Karpas-422 (cell line): ENCODE measurements around the gene CTU1. TPM values are rescaled to one million over a fixed set of nuclear protein-coding genes. Genes with fewer than 3 reads are reported as not detected.

ENCODE experiments used
- DNase-seq: peaks from one replicate; pipeline ENCODE4 v3.0.0-alpha.2; 2015
- H2AFZ ChIP-seq: fragments of 200-600 bp; sonication (generic); 2 replicates; pipeline ENCODE4 v1.6.1; 2014; ENCODE audit warnings: antibody characterized with exemption, low read length, mixed read lengths
- H3K27ac ChIP-seq: fragments of 200-600 bp; sonication (generic); 2 replicates; pipeline ENCODE4 v1.5.1; 2014; ENCODE audit warnings: mild to moderate bottlenecking, low read length, moderate library complexity
- H3K27me3 ChIP-seq: fragments of 200-600 bp; sonication (generic); 2 replicates; pipeline ENCODE4 v1.6.1; 2014; ENCODE audit warnings: low read length, mixed read lengths
- H3K36me3 ChIP-seq: fragments of 200-600 bp; sonication (generic); 2 replicates; pipeline ENCODE4 v1.6.1; 2014; ENCODE audit warnings: low read length, mixed read lengths; ENCODE audit not compliant: insufficient read depth
- H3K4me1 ChIP-seq: fragments of 200-600 bp; sonication (generic); 2 replicates; pipeline ENCODE4 v1.6.1; 2014; ENCODE audit warnings: mild to moderate bottlenecking, low read length, mixed read lengths
- H3K4me2 ChIP-seq: fragments of 200-600 bp; sonication (generic); 2 replicates; pipeline ENCODE4 v1.6.1; 2014; ENCODE audit warnings: low read length, low read depth, mild to moderate bottlenecking; ENCODE audit not compliant: poor library complexity, severe bottlenecking
- H3K4me3 ChIP-seq: fragments of 200-600 bp; sonication (generic); 2 replicates; pipeline ENCODE4 v1.5.1; 2014; ENCODE audit warnings: mild to moderate bottlenecking, antibody characterized with exemption, low read length, mixed read lengths
- H3K79me2 ChIP-seq: fragments of 200-600 bp; sonication (generic); 2 replicates; pipeline ENCODE4 v1.6.1; 2014; ENCODE audit warnings: mild to moderate bottlenecking, low read length, mixed read lengths
- H3K9ac ChIP-seq: fragments of 200-600 bp; sonication (generic); 2 replicates; pipeline ENCODE4 v1.6.0; 2014; ENCODE audit warnings: low read length
- H3K9me2 ChIP-seq: fragments of 200-600 bp; sonication (generic), shearing (Covaris generic); replicated peaks from 2 replicates; pipeline ENCODE4 v1.6.0; 2014; ENCODE audit warnings: mild to moderate bottlenecking, low read length, moderate library complexity; ENCODE audit not compliant: insufficient read depth
- H3K9me3 ChIP-seq: fragments of 300-700, 200-600 bp; sonication (generic); 2 replicates; pipeline ENCODE4 v1.6.1; 2014; ENCODE audit warnings: low read length, mixed read lengths
- H4K20me1 ChIP-seq: fragments of 200-600 bp; sonication (generic); 2 replicates; pipeline ENCODE4 v1.6.1; 2014; ENCODE audit warnings: mild to moderate bottlenecking, antibody characterized with exemption, low read length, low read depth; ENCODE audit not compliant: insufficient read depth
- total RNA-seq: library from RNA; depleted of rRNA; stranded (reverse); fragments of >200 nt; shearing (Covaris generic); gene quantifications from 2 replicates; pipeline ENCODE4 v1.2.3, GENCODE V29; 2014; ENCODE audit warnings: low replicate concordance

Gene CTU1
- total RNA-seq, 1 experiment from 2014 or later: 3.2 TPM

GRCh38 chr19:51121257-51121656 lies 13.0 kb upstream of the CTU1 start:
- H3K27ac ChIP-seq: no peak overlapping the region
- peaks cover 11% of the 10 kb centered on the region for H3K4me1 ChIP-seq
- no peaks in the 10 kb centered on the region for H3K27me3 ChIP-seq
- H3K9me3 ChIP-seq: no peaks in the 10 kb centered on the region
- H4K20me1 ChIP-seq: no peaks in the 10 kb centered on the region; the same call in 1 of the 2 replicates
- H3K36me3 ChIP-seq: no peaks in the 10 kb centered on the region
- no peak overlapping the region for H3K9ac ChIP-seq
- H3K9me2 ChIP-seq: no peaks in the 10 kb centered on the region
- H3K79me2 ChIP-seq: no peaks in the 10 kb centered on the region
- H2AFZ ChIP-seq: no peak overlapping the region
- DNase-seq: no peak
- H3K4me2 ChIP-seq: no peak overlapping the region
- no peak overlapping the region for H3K4me3 ChIP-seq

- peaks cover 11% of the 10 kb centered on the region for H3K4me1 ChIP-seq
- H2AFZ ChIP-seq: no peak overlapping the region
- no peaks in the 10 kb centered on the region for H3K27me3 ChIP-seq
- no peaks in the 10 kb centered on the region; the same call in 1 of the 2 replicates for H4K20me1 ChIP-seq
- DNase-seq: no peak
- H3K36me3 ChIP-seq: no peaks in the 10 kb centered on the region
- H3K4me2 ChIP-seq: no peak overlapping the region
- H3K9me3 ChIP-seq: no peaks in the 10 kb centered on the region
- H3K9ac ChIP-seq: no peak overlapping the region
- H3K79me2 ChIP-seq: no peaks in the 10 kb centered on the region
- H3K9me2 ChIP-seq: no peaks in the 10 kb centered on the region
- no peak overlapping the region for H3K4me3 ChIP-seq
- no peak overlapping the region for H3K27ac ChIP-seq
These were observed 12.0 kb upstream of the CTU1 start for GRCh38 chr19:51120160-51120559.

GRCh38 chr19:51119611-51120010 lies 11.4 kb upstream of the CTU1 start:
- no peak for DNase-seq
- Histone ChIP-seq H3K4me3 (no peak overlapping the region), H3K36me3 (no peaks in the 10 kb centered on the region), H2AFZ (no peak overlapping the region), H3K79me2 (no peaks in the 10 kb centered on the region), H3K4me1 (peaks cover 11% of the 10 kb centered on the region), H3K4me2 (no peak overlapping the region), H4K20me1 (no peaks in the 10 kb centered on the region; the same call in 1 of the 2 replicates), H3K27me3 (no peaks in the 10 kb centered on the region), H3K9me2 (no peaks in the 10 kb centered on the region), H3K9me3 (no peaks in the 10 kb centered on the region), H3K9ac (no peak overlapping the region), H3K27ac (no peak overlapping the region)

GRCh38 chr19:51119101-51119500 lies 10.9 kb upstream of the CTU1 start:
- DNase-seq: no peak
- H4K20me1 ChIP-seq: no peaks in the 10 kb centered on the region; the same call in 1 of the 2 replicates
- H3K4me1 ChIP-seq: peaks cover 11% of the 10 kb centered on the region
- no peak overlapping the region for H3K4me3 ChIP-seq
- no peak overlapping the region for H3K27ac ChIP-seq
- H3K9me3 ChIP-seq: no peaks in the 10 kb centered on the region
- H3K27me3 ChIP-seq: no peaks in the 10 kb centered on the region
- no peak overlapping the region for H2AFZ ChIP-seq
- H3K36me3 ChIP-seq: no peaks in the 10 kb centered on the region
- no peak overlapping the region for H3K9ac ChIP-seq
- H3K9me2 ChIP-seq: no peaks in the 10 kb centered on the region
- no peak overlapping the region for H3K4me2 ChIP-seq
- H3K79me2 ChIP-seq: no peaks in the 10 kb centered on the region

GRCh38 chr19:51116736-51117286 lies 8.6 kb upstream of the CTU1 start:
- Histone ChIP-seq H3K27ac (no peak overlapping the region), H3K36me3 (no peaks in the 10 kb centered on the region)
- no peak for DNase-seq

GRCh38 chr19:51114087-51114729 lies 6.0 kb upstream of the CTU1 start:
- Histone ChIP-seq H3K36me3 (no peaks in the 10 kb centered on the region), H3K79me2 (no peaks in the 10 kb centered on the region), H3K27me3 (no peaks in the 10 kb centered on the region), H4K20me1 (no peaks in the 10 kb centered on the region), H3K4me2 (no peak overlapping the region), H3K4me1 (no peaks in the 10 kb centered on the region), H3K9ac (no peak overlapping the region), H3K27ac (no peak overlapping the region), H2AFZ (no peak overlapping the region), H3K4me3 (no peak overlapping the region), H3K9me3 (no peaks in the 10 kb centered on the region), H3K9me2 (no peaks in the 10 kb centered on the region)
- DNase-seq: no peak

More at GRCh38 chr19:51116736-51117286, 8.6 kb upstream of the CTU1 start:
- Histone ChIP-seq H4K20me1 (no peaks in the 10 kb centered on the region), H3K4me2 (no peak overlapping the region), H3K79me2 (no peaks in the 10 kb centered on the region), H3K4me1 (no peaks in the 10 kb centered on the region), H3K9me2 (no peaks in the 10 kb centered on the region), H3K9ac (no peak overlapping the region), H3K27me3 (no peaks in the 10 kb centered on the region), H3K9me3 (no peaks in the 10 kb centered on the region), H2AFZ (no peak overlapping the region), H3K4me3 (no peak overlapping the region)

GRCh38 chr19:51111606-51112005 lies 3.4 kb upstream of the CTU1 start:
- Histone ChIP-seq H3K27me3 (no peaks in the 10 kb centered on the region), H3K4me3 (no peak overlapping the region), H3K27ac (no peak overlapping the region), H3K9me2 (no peaks in the 10 kb centered on the region), H2AFZ (no peak overlapping the region), H3K9ac (no peak overlapping the region), H3K79me2 (peaks cover 15% of the 10 kb centered on the region), H4K20me1 (no peaks in the 10 kb centered on the region), H3K36me3 (no peaks in the 10 kb centered on the region), H3K4me2 (no peak overlapping the region), H3K9me3 (no peaks in the 10 kb centered on the region), H3K4me1 (peaks cover 15% of the 10 kb centered on the region)
- DNase-seq: peak; percentile 60

- Histone ChIP-seq H3K79me2 (peaks cover 23% of the 10 kb centered on the region), H3K4me3 (no peak overlapping the region), H3K9me3 (no peaks in the 10 kb centered on the region), H3K36me3 (no peaks in the 10 kb centered on the region), H3K27me3 (no peaks in the 10 kb centered on the region), H4K20me1 (no peaks in the 10 kb centered on the region), H3K9me2 (no peaks in the 10 kb centered on the region), H2AFZ (no peak overlapping the region), H3K9ac (no peak overlapping the region), H3K27ac (no peak overlapping the region), H3K4me2 (no peak overlapping the region), H3K4me1 (peaks cover 15% of the 10 kb centered on the region)
- DNase-seq: no peak
These were observed 2.4 kb upstream of the CTU1 start for GRCh38 chr19:51110666-51110971.
